GM18873 (cell line): ENCODE measurements around the gene MLN.

Experiments
- ATAC-seq: cut with Tn5 transposase; IDR thresholded peaks from one replicate; pipeline ENCODE4 v1.9.1; 2021; ENCODE audit warnings: mild to moderate bottlenecking, moderate library complexity, moderate number of reproducible peaks; ENCODE audit not compliant: unreplicated experiment, low FRiP score

Gene MLN

GRCh38 chr6:33776186-33776585, 27.6 kb downstream of the MLN start:
- ATAC-seq = no peak

GRCh38 chr6:33774774-33775173, 29.0 kb downstream of the MLN start:
- no peak for ATAC-seq

- ATAC-seq = no peak
Observed at GRCh38 chr6:33772902-33773472, 30.8 kb downstream of the MLN start.

- no peak for ATAC-seq
Observed at GRCh38 chr6:33772082-33772830, 31.5 kb downstream of the MLN start.

GRCh38 chr6:33771146-33772081, 32.4 kb downstream of the MLN start:
- ATAC-seq = no peak

GRCh38 chr6:33770833-33771145, 33.0 kb downstream of the MLN start:
- ATAC-seq = no peak

- no peak for ATAC-seq
Observed at GRCh38 chr6:33770124-33770832, 33.5 kb downstream of the MLN start.

- ATAC-seq = no peak
Observed at GRCh38 chr6:33769248-33769821, 34.5 kb downstream of the MLN start.

- no peak for ATAC-seq
Observed at GRCh38 chr6:33768644-33769120, 35.1 kb downstream of the MLN start.

GRCh38 chr6:33766921-33767907, 36.6 kb downstream of the MLN start:
- ATAC-seq = no peak

GRCh38 chr6:33765368-33765767, 38.4 kb downstream of the MLN start:
- ATAC-seq = no peak

GRCh38 chr6:33764036-33764435, 39.8 kb downstream of the MLN start:
- no peak for ATAC-seq

GRCh38 chr6:33763483-33763882, 40.3 kb downstream of the MLN start:
- no peak for ATAC-seq

- ATAC-seq = no peak
Observed at GRCh38 chr6:33762713-33763112, 41.1 kb downstream of the MLN start.

GRCh38 chr6:33761922-33762629, 41.7 kb downstream of the MLN start:
- no peak for ATAC-seq

- no peak for ATAC-seq
Observed at GRCh38 chr6:33761581-33761921, 42.3 kb downstream of the MLN start.

GRCh38 chr6:33759887-33760629, 43.7 kb downstream of the MLN start:
- no peak for ATAC-seq

- no peak for ATAC-seq
Observed at GRCh38 chr6:33758815-33759216, 45.0 kb downstream of the MLN start.
